NCI-H1048 (cell line): ENCODE measurements around the gene METTL22.
"Not testable (repeated sequence)": the region's sequence is repeated elsewhere in the genome, so short reads cannot be mapped to it uniquely, and the experiment has no call there.

Source experiments
- DNase-seq: peaks from one replicate; lab custom pipeline; 2025; lab: John Stamatoyannopoulos, UW

The METTL22 gene

GRCh38 chr16:8632675-8633182 lies 11.2 kb downstream of the METTL22 start:
- DNase-seq: no peak

DNA sequence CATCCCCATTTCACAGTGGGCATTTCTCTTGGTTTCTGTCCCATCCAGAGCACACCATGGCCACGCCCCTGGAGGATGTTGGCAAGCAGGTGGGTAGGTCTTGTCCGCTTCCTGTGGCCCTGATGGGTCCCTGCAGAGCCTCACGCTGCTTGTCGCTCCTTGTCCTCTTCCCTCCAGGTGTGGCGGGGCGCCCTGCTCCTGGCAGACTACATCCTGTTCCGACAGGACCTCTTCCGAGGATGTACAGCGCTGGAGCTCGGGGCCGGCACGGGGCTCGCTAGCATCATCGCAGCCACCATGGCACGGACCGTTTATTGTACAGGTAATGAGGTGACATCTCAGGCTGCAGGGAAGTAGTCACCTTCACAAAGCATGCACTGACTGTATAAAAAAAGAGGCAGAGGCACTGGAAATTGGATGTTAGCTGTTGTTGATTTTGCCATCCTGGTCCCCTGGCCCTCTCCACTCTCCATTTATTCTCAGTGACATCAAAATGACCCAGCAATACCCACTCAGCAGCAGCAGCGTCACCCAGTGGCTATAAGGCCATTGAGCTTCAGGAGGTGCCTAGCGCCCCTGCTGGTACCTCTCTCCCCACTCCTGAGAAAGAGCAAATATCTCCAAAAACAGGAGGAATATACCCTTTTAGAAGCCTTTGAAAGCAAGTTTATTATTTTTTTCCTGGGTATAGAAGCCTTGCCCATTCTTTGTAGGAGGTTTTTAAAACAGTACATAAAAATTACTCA lies 13.7 kb downstream of the METTL22 start:
- no peak for DNase-seq

- DNase-seq: no peak
Measured at GRCh38 chr16:8639694-8640093, 18.2 kb downstream of the METTL22 start.

- no peak for DNase-seq
Measured at GRCh38 chr16:8641671-8642070, 20.2 kb downstream of the METTL22 start.

- DNase-seq: no peak
Measured at GRCh38 chr16:8642146-8642545, 20.6 kb downstream of the METTL22 start.

- DNase-seq: no peak
Measured at GRCh38 chr16:8644211-8645140, 23.0 kb downstream of the METTL22 start.

- DNase-seq: no peak
Measured at GRCh38 chr16:8645141-8645521, 23.6 kb downstream of the METTL22 start.

GRCh38 chr16:8645831-8646230 lies 24.3 kb downstream of the METTL22 start:
- no peak for DNase-seq

- DNase-seq: no peak
Measured at GRCh38 chr16:8646326-8647053, 25.0 kb downstream of the METTL22 start.

GRCh38 chr16:8647721-8648318 lies 26.3 kb downstream of the METTL22 start:
- no peak for DNase-seq

DNA sequence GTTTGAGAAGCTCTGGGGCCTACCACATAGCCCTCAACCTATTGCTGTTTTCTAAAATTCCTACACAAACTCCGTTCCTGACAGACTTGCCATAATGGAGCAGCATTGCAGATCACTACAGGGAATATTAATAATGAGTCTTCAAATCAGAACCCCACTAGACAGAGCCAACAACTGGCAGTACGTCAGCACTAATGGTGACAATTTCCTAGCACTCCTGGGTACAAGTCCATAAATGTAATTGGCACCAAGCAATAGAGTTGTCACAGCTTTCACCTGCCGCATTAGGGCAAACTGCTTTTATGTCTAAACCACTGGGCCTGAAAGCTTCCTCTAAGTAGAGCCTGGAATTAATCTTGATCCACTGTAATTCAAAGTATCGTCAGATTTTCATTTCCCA lies 27.4 kb downstream of the METTL22 start:
- DNase-seq: no peak

DNA sequence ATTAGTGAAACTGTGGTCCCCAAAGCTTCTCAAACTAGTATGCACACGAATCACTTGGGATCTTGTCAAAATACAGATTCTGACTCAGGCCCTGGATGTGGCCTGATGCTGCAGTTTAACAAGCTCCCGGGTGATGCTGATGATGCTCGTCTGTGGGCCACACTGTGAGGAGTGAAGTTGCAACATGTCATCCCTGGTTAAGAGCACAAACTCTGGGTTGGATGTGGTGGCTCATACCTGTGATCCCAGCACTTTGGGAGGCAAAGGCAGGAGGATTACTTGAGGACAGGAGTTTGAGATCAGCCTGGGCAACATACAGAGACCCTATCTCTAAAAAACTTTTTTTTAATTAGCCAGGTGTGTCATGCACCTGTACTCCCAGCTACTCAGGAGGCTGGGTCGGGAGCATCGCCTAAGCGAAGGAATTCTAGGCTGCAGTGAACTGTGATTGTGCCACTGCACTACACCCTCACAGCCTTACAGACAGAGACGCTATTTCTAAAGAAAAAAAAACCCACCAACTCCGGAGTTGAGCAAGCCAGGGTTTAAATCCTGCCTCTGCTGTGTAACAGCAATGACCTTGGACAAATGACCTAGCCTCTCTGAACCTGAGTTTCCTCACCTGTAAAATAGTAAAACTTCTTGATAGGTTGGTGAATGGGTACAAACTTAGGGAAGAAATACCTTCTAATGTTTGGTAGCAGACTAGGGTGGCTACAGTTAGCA lies 28.5 kb downstream of the METTL22 start:
- no peak for DNase-seq

GRCh38 chr16:8651958-8652357 lies 30.5 kb downstream of the METTL22 start:
- DNase-seq: not testable (repeated sequence)

DNA sequence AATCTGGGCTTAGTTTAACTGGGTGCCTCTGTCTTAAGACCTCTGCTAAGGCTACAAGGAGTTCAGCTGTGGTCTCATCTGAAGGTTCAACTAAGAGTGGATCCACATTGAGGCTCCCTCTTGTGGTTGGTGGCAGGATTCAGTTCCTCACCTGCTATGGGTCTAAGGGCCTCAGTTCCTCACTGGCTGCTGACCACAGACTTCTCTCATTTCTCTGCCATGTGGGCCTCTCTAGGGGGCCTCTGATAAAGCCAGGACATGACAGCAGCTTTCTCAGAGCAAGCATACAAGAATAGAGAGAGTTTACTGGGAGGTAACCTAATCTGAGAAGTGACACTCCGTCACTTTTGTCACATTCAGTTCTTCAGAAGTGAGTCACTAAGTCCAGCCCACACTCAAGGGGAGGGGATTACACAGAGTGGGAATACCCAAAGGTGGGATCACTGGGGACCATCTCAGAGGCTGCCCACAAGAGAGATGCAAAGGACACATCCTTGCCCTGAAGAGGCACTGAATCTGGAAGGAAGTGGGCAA lies 33.8 kb downstream of the METTL22 start:
- no peak for DNase-seq

DNA sequence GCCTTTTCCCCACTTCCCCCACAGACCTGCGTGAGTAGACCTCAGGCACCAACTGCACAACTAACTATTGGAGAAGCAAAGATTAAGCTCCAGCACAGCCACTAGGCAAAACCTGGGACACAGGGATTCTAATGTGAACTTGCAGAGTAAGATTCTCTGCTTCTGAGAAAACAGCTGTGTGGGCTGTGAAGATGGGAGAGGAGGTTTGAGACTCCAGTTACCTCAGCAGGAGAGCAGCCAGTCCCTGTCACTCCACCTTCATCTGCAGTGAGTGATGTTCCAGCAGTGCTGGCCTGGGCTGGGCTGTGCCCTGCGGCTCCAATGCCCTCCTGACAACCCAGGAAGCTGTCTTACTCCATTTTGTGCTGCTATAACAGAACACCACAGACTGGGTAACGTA lies 34.9 kb downstream of the METTL22 start:
- DNase-seq: no peak

DNA sequence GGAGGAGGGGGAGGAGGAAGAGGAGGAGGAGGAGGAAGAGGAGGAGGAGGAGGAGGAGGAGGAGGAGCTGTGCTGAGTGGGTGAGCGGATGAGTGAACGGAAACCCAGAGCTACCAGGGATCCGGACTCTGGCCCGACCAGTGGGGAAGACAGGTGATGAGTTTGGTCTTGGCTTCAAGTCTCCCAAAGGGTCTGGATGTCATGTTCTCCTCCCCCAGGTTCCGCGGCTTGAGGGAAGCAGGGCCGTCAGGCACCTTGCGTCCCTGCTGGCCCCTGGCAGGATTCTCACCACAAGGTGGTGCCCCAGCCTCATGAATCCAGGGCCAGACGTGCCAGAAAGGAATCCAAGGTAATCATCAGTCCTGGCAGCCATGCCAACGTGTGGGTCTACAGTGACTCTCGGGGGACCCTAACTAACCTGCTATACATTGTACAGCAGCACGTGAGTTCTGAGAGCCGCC lies 39.4 kb downstream of the METTL22 start:
- no peak for DNase-seq

GRCh38 chr16:8661703-8662102 lies 40.2 kb downstream of the METTL22 start:
- no peak for DNase-seq

DNA sequence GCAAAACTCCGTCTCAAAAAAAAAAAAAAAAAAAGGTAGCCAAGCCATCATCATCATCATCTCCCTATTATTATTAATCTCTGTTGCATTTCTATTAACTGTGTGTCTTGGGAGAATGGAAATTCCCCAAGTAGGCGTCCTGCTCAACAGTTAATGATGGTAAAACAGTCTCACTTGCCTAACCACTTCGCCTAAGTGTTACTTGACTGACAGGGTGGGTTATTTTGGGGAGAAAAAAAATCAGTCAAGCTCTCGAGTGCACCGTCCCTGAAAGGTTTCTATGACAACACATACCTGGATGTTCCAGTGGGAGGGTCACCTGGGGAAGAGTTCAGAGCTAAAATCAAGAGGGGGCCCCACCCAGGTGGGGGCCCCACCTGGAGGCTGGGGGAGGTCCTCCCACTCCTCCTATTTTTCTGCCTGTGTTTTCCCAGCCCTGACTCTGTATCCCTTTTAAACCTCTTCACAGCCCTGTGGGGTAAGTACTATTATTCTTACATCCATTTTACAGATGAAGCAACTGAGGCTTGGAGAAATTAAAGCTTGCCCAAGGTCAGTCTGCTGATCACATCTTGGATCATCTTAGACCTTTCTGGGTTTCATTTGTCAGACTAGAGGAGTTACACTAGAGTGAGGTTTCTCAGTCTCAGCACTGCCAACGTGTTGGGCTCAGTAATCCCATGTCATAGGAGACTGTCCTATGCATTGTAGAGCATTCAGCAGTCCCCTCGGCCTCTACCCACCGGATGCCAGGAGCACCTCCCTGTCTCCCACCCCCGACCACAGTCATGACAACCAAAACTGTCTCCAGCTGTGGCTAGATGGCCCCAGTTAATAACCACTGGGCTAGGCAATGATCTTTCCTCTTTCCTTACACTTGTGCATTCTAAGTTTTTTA lies 41.9 kb downstream of the METTL22 start:
- no peak for DNase-seq

DNA sequence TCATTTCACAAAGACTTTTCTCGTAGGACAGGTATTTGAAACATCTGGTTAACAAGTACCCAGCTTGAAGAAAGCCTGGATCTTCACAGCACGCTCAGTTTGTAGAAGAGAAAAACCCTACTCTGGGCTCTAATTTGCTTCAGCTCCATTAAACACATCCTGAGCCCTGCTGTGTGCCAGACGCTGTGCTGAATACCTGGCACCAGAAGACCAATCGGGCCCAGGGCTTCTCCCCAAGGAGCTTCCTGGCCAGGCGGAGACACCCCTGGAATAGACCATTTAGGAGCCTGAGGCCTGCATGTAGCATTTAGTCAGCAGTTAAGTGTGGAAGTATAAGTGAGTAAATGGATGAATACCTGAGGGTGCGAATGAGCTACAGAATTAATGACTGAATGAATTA lies 44.0 kb downstream of the METTL22 start:
- DNase-seq: no peak

DNA sequence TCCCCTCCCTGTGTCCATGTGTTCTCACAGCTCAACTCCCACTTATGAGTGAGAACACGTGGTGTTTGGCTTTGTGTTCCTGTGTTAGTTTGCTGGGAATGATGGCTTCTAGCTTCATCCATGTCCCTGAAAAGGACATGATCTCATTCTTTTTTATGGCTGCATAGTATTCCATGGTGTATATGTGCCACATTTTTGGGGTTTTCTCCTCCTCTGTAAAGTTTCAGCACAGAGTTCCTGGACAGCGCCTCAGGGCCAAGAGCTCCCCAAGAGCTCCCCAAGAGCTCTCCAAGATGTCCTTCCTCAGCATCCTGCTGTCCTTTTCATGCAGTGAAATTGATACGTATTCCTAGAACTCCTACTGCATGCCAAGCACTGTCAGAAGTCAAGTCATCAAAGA lies 46.0 kb downstream of the METTL22 start:
- no peak for DNase-seq
